Fibroblast of lung (primary cell): ENCODE results near the gene MICALL1. TPM values are rescaled to one million over a fixed set of nuclear protein-coding genes. Genes with fewer than 3 reads are reported as not detected.
A peak's percentile ranks its signal among the peaks of the same experiment; 100 is the strongest.
"Not testable (repeated sequence)": the region's sequence is repeated elsewhere in the genome, so short reads cannot be mapped to it uniquely, and the experiment has no call there.

Experiments
- DNase-seq, 2 donors: peaks; one replicate each; pipeline versions ENCODE4 v3.0.0 to v3.0.0-alpha.2; 2010; ENCODE audit warnings: low read depth in 2 of 2
- H2AFZ ChIP-seq: 2 replicates; pipeline ENCODE4 v1.5.1; 2012; ENCODE audit warnings: low read length, control low read depth, inconsistent platforms
- H3K27ac ChIP-seq: 2 replicates; pipeline ENCODE4 v1.5.1; 2011; ENCODE audit warnings: low read length, control low read depth; ENCODE audit not compliant: insufficient read depth
- H3K27me3 ChIP-seq: 2 replicates; pipeline ENCODE4 v1.5.1; 2011; ENCODE audit warnings: mild to moderate bottlenecking, low read length; ENCODE audit not compliant: control insufficient read depth, insufficient read depth
- H3K36me3 ChIP-seq: 2 replicates; pipeline ENCODE4 v1.5.1; 2011; ENCODE audit warnings: low read length; ENCODE audit not compliant: control insufficient read depth, insufficient read depth
- H3K4me1 ChIP-seq: 2 replicates; pipeline ENCODE4 v1.5.1; 2011; ENCODE audit warnings: low read length; ENCODE audit not compliant: control insufficient read depth, insufficient read depth; ENCODE audit errors: extremely low read depth
- H3K4me2 ChIP-seq: 2 replicates; pipeline ENCODE4 v1.5.1; 2011; ENCODE audit warnings: low read length, control low read depth; ENCODE audit not compliant: insufficient read depth; ENCODE audit errors: extremely low read depth
- H3K4me3 ChIP-seq, 4 experiments: fragments of 200-600 bp in 1 of 4; sonication (generic) in 1 of 4; replicated peaks in 1 of 4; 2 replicates each; pipeline ENCODE4 v1.5.1; 2011 to 2016; ENCODE audit warnings: low read length in 4 of 4, low read depth in 3 of 4, mild to moderate bottlenecking in 3 of 4, control low read depth in 2 of 4, inconsistent platforms in 1 of 4, mixed read lengths in 1 of 4; ENCODE audit not compliant: insufficient read depth in 1 of 4; ENCODE audit errors: control extremely low read depth in 1 of 4
- H3K79me2 ChIP-seq: 2 replicates; pipeline ENCODE4 v1.5.1; 2012; ENCODE audit warnings: mild to moderate bottlenecking, low read length, inconsistent platforms; ENCODE audit not compliant: control insufficient read depth, insufficient read depth
- H3K9ac ChIP-seq: 2 replicates; pipeline ENCODE4 v1.5.1; 2011; ENCODE audit warnings: mild to moderate bottlenecking, low read length, control low read depth; ENCODE audit not compliant: insufficient read depth
- H3K9me3 ChIP-seq: 2 replicates; pipeline ENCODE4 v1.5.1; 2012; ENCODE audit warnings: low read depth, low read length; ENCODE audit not compliant: control insufficient read depth, insufficient read depth
- H4K20me1 ChIP-seq: 2 replicates; pipeline ENCODE4 v1.5.1; 2011; ENCODE audit warnings: low read length; ENCODE audit not compliant: control insufficient read depth, insufficient read depth; ENCODE audit errors: extremely low read depth
- CTCF ChIP-seq, 2 donors: IDR thresholded peaks in 1 of 2; conservative IDR thresholded peaks in 1 of 2; 1 replicate in 1 of 2; 2 replicates in 1 of 2; pipeline ENCODE4 v1.5.1; 2011 to 2012; ENCODE audit warnings: low read length in 2 of 2, control low read depth in 1 of 2, inconsistent platforms in 1 of 2, low read depth in 1 of 2, mild to moderate bottlenecking in 1 of 2
- EZH2 ChIP-seq: IDR thresholded peaks from 2 replicates; pipeline ENCODE4 v1.5.1; 2012; ENCODE audit warnings: low read length, control low read depth, mild to moderate bottlenecking; ENCODE audit errors: missing control alignments
- polyA plus RNA-seq, 2 donors: library from polyadenylated mRNA; depleted of rRNA in 1 of 2; stranded (reverse) in 1 of 2; unstranded in 1 of 2; fragments of >200 nt; gene quantifications; 2 replicates each; pipeline ENCODE4 v1.2.1, GENCODE V29; 2011 to 2012; ENCODE audit warnings: missing spikeins in 1 of 2
- total RNA-seq: library from RNA; depleted of rRNA; stranded (reverse); fragments of >200 nt; gene quantifications from 2 replicates; pipeline ENCODE4 v1.2.1, GENCODE V29; 2014

The MICALL1 gene
- total and polyA plus RNA-seq, 2 donors (not counting 1 experiment from before 2014, with no cell fraction given) = 17.2 to 19.5 TPM

DNA sequence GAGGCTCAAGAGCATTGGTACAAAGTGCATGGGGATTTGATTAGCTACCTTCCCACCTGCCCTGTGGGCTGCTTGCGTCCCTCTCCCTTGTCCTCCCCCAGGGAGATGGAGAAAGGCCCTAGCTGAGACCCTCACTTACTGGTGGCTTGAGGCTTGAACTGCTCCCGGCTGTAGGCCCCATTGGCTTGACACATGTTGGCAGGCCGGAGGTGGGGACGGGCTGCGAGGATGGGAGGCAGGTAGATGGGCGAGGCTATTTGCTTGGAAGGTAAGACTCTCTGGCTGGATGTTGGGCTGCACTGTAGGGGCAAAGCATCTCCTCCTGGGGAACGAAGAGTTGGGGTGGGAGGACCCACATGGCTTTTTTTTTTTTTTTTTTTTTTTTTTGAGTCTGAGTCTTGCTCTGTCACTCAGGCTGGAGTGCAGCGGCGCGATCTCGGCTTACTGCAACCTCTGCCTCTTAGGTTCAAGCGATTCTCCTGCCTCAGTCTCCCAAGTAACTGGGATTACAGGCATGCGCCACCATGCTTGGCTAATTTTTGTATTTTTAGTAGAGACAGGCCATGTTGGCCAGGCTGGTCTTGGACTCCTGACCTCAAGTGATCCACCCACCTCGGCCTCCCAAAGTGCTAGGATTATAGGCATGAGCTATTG, 41.2 kb downstream of the MICALL1 start:
- not testable (repeated sequence) for H3K36me3 ChIP-seq, DNase-seq, H3K27me3 ChIP-seq, H4K20me1 ChIP-seq, H3K9ac ChIP-seq, H3K4me2 ChIP-seq, H2AFZ ChIP-seq, H3K4me1 ChIP-seq, H3K27ac ChIP-seq, H3K4me3 ChIP-seq, H3K79me2 ChIP-seq, H3K9me3 ChIP-seq

- TF ChIP-seq EZH2 (no peak), CTCF (conservative IDR thresholded peaks at IDR 0.05 in 1 of 2, IDR thresholded peaks at IDR 0.05 in 1 of 2; ENCODE audit: low read depth in 1 of 2, low read length in 2 of 2) (no peak)
- no peak overlapping the region for H3K27ac ChIP-seq
- H3K27me3 ChIP-seq = no peaks in the 10 kb centered on the region
- H3K36me3 ChIP-seq = no peaks in the 10 kb centered on the region
- DNase-seq = peak in 1 of 2 donors; percentile 32
- no peaks in the 10 kb centered on the region for H4K20me1 ChIP-seq
- H3K79me2 ChIP-seq = peaks cover 15% of the 10 kb centered on the region
- H3K4me2 ChIP-seq = no peak overlapping the region
- no peaks in the 10 kb centered on the region for H3K9me3 ChIP-seq
- H3K4me1 ChIP-seq = peaks cover 4% of the 10 kb centered on the region
- no peak overlapping the region for H2AFZ ChIP-seq
- no peak overlapping the region for H3K9ac ChIP-seq
- H3K4me3 ChIP-seq = no peak overlapping the region
These were observed 45.2 kb downstream of the MICALL1 start for GRCh38 chr22:37951305-37951704.

GRCh38 chr22:37952629-37953028, 46.5 kb downstream of the MICALL1 start:
- peak overlapping the region; percentile 97 for H3K4me2 ChIP-seq
- H3K79me2 ChIP-seq = peaks cover 15% of the 10 kb centered on the region
- H3K4me3 ChIP-seq = peak overlapping the region; percentile 68 to 97 (median 86)
- not testable (repeated sequence) for H3K36me3 ChIP-seq, H4K20me1 ChIP-seq, H3K27me3 ChIP-seq, DNase-seq, H3K4me1 ChIP-seq, H3K9me3 ChIP-seq
- peak overlapping the region; percentile 68 for H2AFZ ChIP-seq
- H3K9ac ChIP-seq = peak overlapping the region; percentile 83
- peak overlapping the region; percentile 81 for H3K27ac ChIP-seq

DNA sequence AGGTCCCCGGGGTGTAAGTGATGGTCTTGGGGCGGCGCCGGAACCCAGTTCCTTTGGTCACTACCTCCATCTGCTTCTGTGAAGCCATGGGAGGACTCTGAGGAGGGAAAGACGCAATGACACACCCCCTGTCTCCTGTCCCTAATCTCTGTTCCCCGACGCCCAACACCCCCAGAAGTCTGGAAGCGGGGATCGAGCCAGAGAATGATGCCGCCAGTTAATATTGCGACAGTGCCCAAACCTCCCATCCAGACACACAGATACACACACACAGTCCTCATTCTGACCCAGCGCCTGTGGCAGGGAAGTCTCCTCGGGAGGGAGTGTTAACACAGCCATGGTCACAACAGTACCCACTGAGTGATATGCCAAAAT, 47.0 kb downstream of the MICALL1 start:
- Histone ChIP-seq H2AFZ (peak overlapping the region; percentile 68), H3K27ac (peak overlapping the region; percentile 81), H3K36me3 (peaks cover 4% of the 10 kb centered on the region), H3K79me2 (peaks cover 15% of the 10 kb centered on the region), H3K4me3 (peak overlapping the region; percentile 68 to 97 (median 86)), H3K4me2 (peak overlapping the region; percentile 97), H3K27me3 (no peaks in the 10 kb centered on the region), H4K20me1 (no peaks in the 10 kb centered on the region), H3K9me3 (no peaks in the 10 kb centered on the region), H3K4me1 (peaks cover 4% of the 10 kb centered on the region), H3K9ac (peak overlapping the region; percentile 83)
- no peak for DNase-seq
- TF ChIP-seq EZH2 (no peak), CTCF (conservative IDR thresholded peaks at IDR 0.05 in 1 of 2, IDR thresholded peaks at IDR 0.05 in 1 of 2; ENCODE audit: low read depth in 1 of 2, low read length in 2 of 2) (no peak)
